ENCODE data around the gene MED22.

- no peak for TF ChIP-seq CTCF (conservative IDR thresholded peaks at IDR 0.05; ENCODE audit: low read length)
- TF ChIP-seq EZH2phosphoT487 (IDR thresholded peaks at IDR 0.05; ENCODE audit: borderline replicate concordance): no peak
Measured at GRCh38 chr9:133348718-133349573, 1.0 kb upstream of the MED22 start.

Measured in Loucy (cell line).